Measurements from ENCODE around the gene PIK3R1. TPM values are rescaled to one million over a fixed set of nuclear protein-coding genes. Genes with fewer than 3 reads are reported as not detected.

PIK3R1 gene
- total and polyA plus RNA-seq, 10 of the 15 experiments (the other 5 are each of a cell fraction or from before 2014, with no cell fraction given), result 7.8 to 38.4 (median 15.7) TPM

DNA sequence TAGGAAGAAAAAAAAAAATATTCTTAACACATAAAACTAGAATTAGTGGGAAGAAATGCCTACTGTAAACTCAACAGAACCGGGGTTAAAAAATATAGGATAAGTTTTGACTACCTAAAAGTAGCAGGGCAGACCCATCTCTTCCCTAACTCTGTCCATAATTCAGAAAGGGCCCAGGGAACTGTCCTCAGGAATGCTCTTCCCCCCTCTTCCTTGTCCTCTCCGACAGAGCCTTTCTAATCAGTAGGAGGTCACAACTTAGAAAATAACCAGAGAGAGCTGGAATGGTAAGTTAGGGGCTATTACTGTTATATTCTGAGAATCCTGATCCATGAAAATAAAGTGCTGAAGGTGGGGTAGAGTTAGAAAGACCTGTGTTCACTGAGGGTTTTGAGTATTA lies 22.2 kb downstream of the PIK3R1 start:
- H3K36me3 ChIP-seq (ENCODE audit: control insufficient read depth in 2 of 2, insufficient read depth in 2 of 2, low read length in 1 of 2), result no peaks in the 10 kb centered on the region
- no peak overlapping the region for H2AFZ ChIP-seq (ENCODE audit: control insufficient read depth, low read depth, low read length)
- H3K9me3 ChIP-seq (replicated peaks; ENCODE audit: control insufficient read depth, insufficient read depth, low read length), result no peaks in the 10 kb centered on the region
- SMC1A ChIA-PET (ENCODE audit: uncharacterized antibody, unreplicated experiment), result interaction anchor here (0.7 to 4.4 kb wide), 3 partner anchors 18 to 34 kb away, joined by 3 to 25 read pairs (median 6); partner anchors contain the start of gene PIK3R1
- CTCF ChIA-PET, result interaction anchor here (2.5 kb wide), 1 partner anchor 21 kb away, joined by 16 read pairs; the partner anchor contains the start of gene PIK3R1
- H4K20me1 ChIP-seq (ENCODE audit: control insufficient read depth, insufficient read depth), result no peaks in the 10 kb centered on the region
- RAD21 ChIA-PET (ENCODE audit: unreplicated experiment), result interaction anchor here (1.3 to 1.8 kb wide), 2 partner anchors 13 to 19 kb away, joined by 3 to 6 read pairs; no protein-coding TSS in a partner anchor
- H3K4me2 ChIP-seq (ENCODE audit: control insufficient read depth, insufficient read depth), result no peak overlapping the region
- TF ChIP-seq, protein P1, sequence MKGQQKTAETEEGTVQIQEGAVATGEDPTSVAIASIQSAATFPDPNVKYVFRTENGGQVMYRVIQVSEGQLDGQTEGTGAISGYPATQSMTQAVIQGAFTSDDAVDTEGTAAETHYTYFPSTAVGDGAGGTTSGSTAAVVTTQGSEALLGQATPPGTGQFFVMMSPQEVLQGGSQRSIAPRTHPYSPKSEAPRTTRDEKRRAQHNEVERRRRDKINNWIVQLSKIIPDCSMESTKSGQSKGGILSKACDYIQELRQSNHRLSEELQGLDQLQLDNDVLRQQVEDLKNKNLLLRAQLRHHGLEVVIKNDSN (IDR thresholded peaks at IDR 0.05; ENCODE audit: borderline replicate concordance, extremely low read length, insufficient read depth, low read depth, low read length), result no peak
- TF ChIP-seq NRF1 (conservative IDR thresholded peaks at IDR 0.05; ENCODE audit: low read depth, low read length) (no peak), SMARCA5 (IDR thresholded peaks at IDR 0.05) (no peak), NR2F1 (conservative IDR thresholded peaks at IDR 0.05) (no peak), HSF1 (IDR thresholded peaks at IDR 0.05; ENCODE audit: low read depth, low read length) (no peak), SIN3A (IDR thresholded peaks at IDR 0.05; ENCODE audit: low read depth, low read length) (no peak), CREM (IDR thresholded peaks at IDR 0.05; ENCODE audit: low read depth) (no peak), KLF5 (IDR thresholded peaks at IDR 0.05; ENCODE audit: partially characterized antibody) (no peak), CHD4 (IDR thresholded peaks at IDR 0.05) (no peak)
- ATAC-seq (no peak), DNase-seq (ENCODE audit: low read depth, low spot score) (no peak), FAIRE-seq (no peak)
- intact Hi-C loops (cut with micrococcal nuclease; ENCODE audit: unreplicated experiment) (loop anchor here (2.0 kb wide), 1 partner anchor 21 kb away; no protein-coding TSS in a partner anchor), in situ Hi-C loops (cut with MboI) (no loop called here)
- BruUV-seq (replicated peaks), result no TSS peak
- H3K27me3 ChIP-seq (replicated peaks in 1 of 2; ENCODE audit: control insufficient read depth in 2 of 2, insufficient read depth in 2 of 2, low read length in 1 of 2), result no peaks in the 10 kb centered on the region
- POLR2A ChIA-PET, result interaction anchor here (0.6 kb wide), 1 partner anchor 20 kb away, joined by 3 read pairs; no protein-coding TSS in a partner anchor
- 88% methylated on average over 2 of the region's 2 CpGs for WGBS (ENCODE audit: insufficient coverage, insufficient replicate concordance, low lambda C conversion rate, missing lambda C conversion rate)
- peaks cover 19% of the 10 kb centered on the region; the same call in 1 of the 2 replicates for H3K4me1 ChIP-seq (ENCODE audit: control insufficient read depth, insufficient read depth, low read length)
- H3K9ac ChIP-seq (ENCODE audit: control insufficient read depth, insufficient read depth, low read length), result no peak overlapping the region
- H3K27ac ChIP-seq (ENCODE audit: control insufficient read depth, insufficient read depth), result no peak overlapping the region
- H3K79me2 ChIP-seq (ENCODE audit: control insufficient read depth, insufficient read depth, low read length), result peaks cover 20% of the 10 kb centered on the region
- no peak overlapping the region for H3K4me3 ChIP-seq

All from GM12878 (cell line).